Measurements from ENCODE around the gene PTPRD. TPM values are rescaled to one million over a fixed set of nuclear protein-coding genes. Genes with fewer than 3 reads are reported as not detected.

PTPRD gene
- total RNA-seq, 1 experiment from 2014 or later = 0.02 TPM

DNA sequence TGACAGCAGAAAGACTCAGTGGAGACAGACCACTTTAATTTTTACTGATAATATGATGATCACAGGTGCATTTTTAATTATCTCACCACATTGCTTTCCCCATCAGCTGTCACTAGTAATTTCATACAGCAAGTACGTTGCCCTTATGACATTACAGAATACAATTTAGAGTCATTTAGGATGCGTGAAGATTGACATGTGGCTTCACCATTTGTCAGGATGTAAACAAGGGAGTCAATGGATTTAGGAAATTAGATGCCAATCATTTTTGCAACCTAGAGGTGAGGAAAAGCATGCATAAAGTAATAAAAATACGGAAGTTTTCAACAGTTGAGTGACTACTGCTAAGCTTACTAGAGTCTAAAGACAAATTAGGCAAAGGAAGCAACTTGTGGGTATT lies 1129.6 kb downstream of the PTPRD start:
- Histone ChIP-seq H3K27ac (ENCODE audit: low read depth, low read length) (no peak overlapping the region), H3K27me3 (ENCODE audit: insufficient read depth, low read length) (no peaks in the 10 kb centered on the region), H3K4me2 (ENCODE audit: low read length) (no peak overlapping the region), H3K4me3 (replicated peaks in 1 of 2; ENCODE audit: low read depth in 1 of 2, low read length in 2 of 2) (no peak overlapping the region), H3K4me1 (ENCODE audit: control insufficient read depth in 1 of 2, insufficient read depth in 2 of 2, low read length in 2 of 2) (no peaks in the 10 kb centered on the region), H2AFZ (ENCODE audit: low read depth, low read length, poor library complexity, severe bottlenecking) (no peak overlapping the region), H3K36me3 (ENCODE audit: control insufficient read depth in 1 of 2, insufficient read depth in 2 of 2, low read length in 2 of 2) (no peaks in the 10 kb centered on the region), H3K9me2 (ENCODE audit: insufficient read depth) (no peaks in the 10 kb centered on the region), H3K9me3 (ENCODE audit: control insufficient read depth in 1 of 2, insufficient read depth in 1 of 2, low read depth in 1 of 2, low read length in 2 of 2) (peaks cover 4 to 14% of the 10 kb centered on the region in 2 experiments; a peak in 2 of 4 replicates), H3K9ac (ENCODE audit: low read length) (no peak overlapping the region), H4K20me1 (ENCODE audit: insufficient read depth) (no peaks in the 10 kb centered on the region; the same call in 1 of the 2 replicates), H3K79me2 (ENCODE audit: insufficient read depth, low read length) (no peaks in the 10 kb centered on the region)
- ChIA-PET CTCF (no interaction called here), POLR2A (no interaction called here), RAD21 (ENCODE audit: low non-redundant PET in 1 of 2, low total read pairs in 2 of 2, uncharacterized antibody in 2 of 2, unreplicated experiment in 2 of 2) (no interaction called here)
- no TSS peak for BruUV-seq (replicated peaks)
- ATAC-seq (no peak), DNase-seq (ENCODE audit: low read depth, low spot score) (no peak)
- intact Hi-C loops (cut with micrococcal nuclease) = no loop called here
- TF ChIP-seq SRF (IDR thresholded peaks at IDR 0.05; ENCODE audit: low read depth) = no peak
- no peak for TF ChIP-seq POLR2AphosphoS5 (IDR thresholded peaks at IDR 0.05; ENCODE audit: low read depth, low read length)
- no peak for TF ChIP-seq ELF1 (IDR thresholded peaks at IDR 0.05; ENCODE audit: borderline replicate concordance, low read depth)
- TF ChIP-seq ATF3 (IDR thresholded peaks at IDR 0.05) = no peak
- TF ChIP-seq ZNF274 (IDR thresholded peaks at IDR 0.05; ENCODE audit: low read depth, low read length) = no peak
- no peak for TF ChIP-seq SP1 (IDR thresholded peaks at IDR 0.05; ENCODE audit: low read depth)
- no peak for TF ChIP-seq TCF7L2 (IDR thresholded peaks at IDR 0.05; ENCODE audit: borderline replicate concordance, extremely low read depth, insufficient read depth, insufficient read length)
- no peak for TF ChIP-seq EZH2 (IDR thresholded peaks at IDR 0.05)
- TF ChIP-seq RAD21 (IDR thresholded peaks at IDR 0.05; ENCODE audit: low read depth) = no peak
- TF ChIP-seq JUND (IDR thresholded peaks at IDR 0.05) = no peak

DNA sequence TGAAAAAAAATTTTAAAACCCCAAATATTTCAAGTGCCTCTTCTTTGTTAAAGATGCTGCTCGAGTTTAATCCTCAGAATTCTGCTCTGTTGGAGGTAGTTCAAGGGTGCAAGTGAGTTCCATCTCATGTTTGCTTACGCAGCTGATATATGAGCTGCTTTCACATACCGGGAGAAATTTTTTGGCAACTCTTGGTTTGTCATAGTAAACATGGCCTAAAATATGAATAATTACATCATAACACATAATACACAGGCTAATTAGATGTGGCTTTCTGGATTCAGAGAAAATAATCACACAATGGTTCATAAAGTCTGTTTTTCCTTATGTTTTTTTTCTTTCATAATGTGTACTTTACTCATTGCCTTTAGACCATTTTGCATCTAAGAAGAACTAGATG lies 1134.1 kb downstream of the PTPRD start:
- Histone ChIP-seq H3K9me2 (ENCODE audit: insufficient read depth) (no peaks in the 10 kb centered on the region), H2AFZ (ENCODE audit: low read depth, low read length, poor library complexity, severe bottlenecking) (no peak overlapping the region), H3K27ac (ENCODE audit: low read depth, low read length) (no peak overlapping the region), H3K4me1 (ENCODE audit: control insufficient read depth in 1 of 2, insufficient read depth in 2 of 2, low read length in 2 of 2) (no peaks in the 10 kb centered on the region), H4K20me1 (ENCODE audit: insufficient read depth) (no peaks in the 10 kb centered on the region; the same call in 1 of the 2 replicates), H3K4me3 (replicated peaks in 1 of 2; ENCODE audit: low read depth in 1 of 2, low read length in 2 of 2) (no peak overlapping the region), H3K36me3 (ENCODE audit: control insufficient read depth in 1 of 2, insufficient read depth in 2 of 2, low read length in 2 of 2) (no peaks in the 10 kb centered on the region), H3K4me2 (ENCODE audit: low read length) (no peak overlapping the region), H3K9me3 (ENCODE audit: control insufficient read depth in 1 of 2, insufficient read depth in 1 of 2, low read depth in 1 of 2, low read length in 2 of 2) (peaks cover 7 to 17% of the 10 kb centered on the region in 2 experiments; a peak in 2 of 4 replicates), H3K79me2 (ENCODE audit: insufficient read depth, low read length) (no peaks in the 10 kb centered on the region), H3K9ac (ENCODE audit: low read length) (no peak overlapping the region), H3K27me3 (ENCODE audit: insufficient read depth, low read length) (no peaks in the 10 kb centered on the region)
- BruUV-seq (replicated peaks) = no TSS peak
- POLR2A ChIA-PET = no interaction called here
- CTCF ChIA-PET = no interaction called here
- intact Hi-C loops (cut with micrococcal nuclease) = no loop called here
- RAD21 ChIA-PET (ENCODE audit: low non-redundant PET in 1 of 2, low total read pairs in 2 of 2, uncharacterized antibody in 2 of 2, unreplicated experiment in 2 of 2) = no interaction called here
- DNase-seq (ENCODE audit: low read depth, low spot score) (no peak), ATAC-seq (no peak)
- TF ChIP-seq EGR1 (IDR thresholded peaks at IDR 0.05; ENCODE audit: low read depth) = no peak
- TF ChIP-seq ZNF274 (IDR thresholded peaks at IDR 0.05; ENCODE audit: low read depth, low read length) = no peak
- no peak for TF ChIP-seq POLR2A (IDR thresholded peaks at IDR 0.05; ENCODE audit: borderline replicate concordance, extremely low read depth, insufficient read depth, insufficient read length)
- TF ChIP-seq SRF (IDR thresholded peaks at IDR 0.05; ENCODE audit: low read depth) = no peak
- no peak for TF ChIP-seq MAX (IDR thresholded peaks at IDR 0.05)
- TF ChIP-seq TCF7L2 (IDR thresholded peaks at IDR 0.05; ENCODE audit: borderline replicate concordance, extremely low read depth, insufficient read depth, insufficient read length) = no peak
- no peak for TF ChIP-seq SIN3A (IDR thresholded peaks at IDR 0.05; ENCODE audit: low read depth)
- no peak for TF ChIP-seq SP1 (IDR thresholded peaks at IDR 0.05; ENCODE audit: low read depth)
- TF ChIP-seq EZH2 (IDR thresholded peaks at IDR 0.05) = no peak
- TF ChIP-seq CBX3 (IDR thresholded peaks at IDR 0.05; ENCODE audit: low read depth) = no peak
- no peak for TF ChIP-seq CEBPB (IDR thresholded peaks at IDR 0.05; ENCODE audit: low read depth)
- no peak for TF ChIP-seq POLR2AphosphoS5 (IDR thresholded peaks at IDR 0.05; ENCODE audit: low read depth, low read length)
- TF ChIP-seq RAD21 (IDR thresholded peaks at IDR 0.05; ENCODE audit: low read depth) = no peak
- TF ChIP-seq JUND (IDR thresholded peaks at IDR 0.05) = no peak
- no peak for TF ChIP-seq REST (IDR thresholded peaks at IDR 0.05; ENCODE audit: low read depth)
- TF ChIP-seq ATF3 (IDR thresholded peaks at IDR 0.05) = no peak
